Breast epithelium (tissue), 3 donors: ENCODE results near the gene PTGES.

Source experiments
- POLR2A ChIP-seq: fragments of 450-650 bp; IDR thresholded peaks from one replicate; pipeline ENCODE4 v1.6.1; 2016; ENCODE audit warnings: antibody characterized with exemption, mild to moderate bottlenecking, moderate library complexity
- POLR2AphosphoS5 ChIP-seq, 3 donors: sonication (generic); formaldehyde crosslinking; IDR thresholded peaks; one replicate each; pipeline ENCODE4 v1.6.1; 2017; ENCODE audit warnings: antibody characterized with exemption in 3 of 3
- TF ChIP-seq, protein P1 (sequence below), 3 donors: fragments of 450-650 bp; IDR thresholded peaks; one replicate each; pipeline ENCODE4 v1.5.1; 2016 to 2017; ENCODE audit warnings: antibody characterized with exemption in 3 of 3, mild to moderate bottlenecking in 3 of 3, moderate library complexity in 3 of 3

DNA sequence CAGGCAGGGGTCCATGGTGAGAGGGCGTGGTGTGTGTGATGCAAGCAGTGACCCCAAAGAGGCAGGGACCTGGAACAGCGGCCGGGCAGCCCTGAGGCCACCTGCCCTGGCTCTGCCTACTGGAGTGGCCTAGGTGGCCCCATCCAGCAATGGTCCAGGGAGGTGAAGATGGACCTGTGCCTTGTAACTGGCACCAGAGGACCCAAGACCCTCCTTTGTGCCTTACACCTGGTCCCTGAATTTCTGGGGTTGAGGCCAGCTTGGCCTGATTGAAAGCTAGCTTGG is 42.7 kb downstream of the PTGES start:
- no peak for TF ChIP-seq POLR2A
- TF ChIP-seq POLR2AphosphoS5 (IDR thresholded peaks at IDR 0.05): no peak
- TF ChIP-seq, protein P1, sequence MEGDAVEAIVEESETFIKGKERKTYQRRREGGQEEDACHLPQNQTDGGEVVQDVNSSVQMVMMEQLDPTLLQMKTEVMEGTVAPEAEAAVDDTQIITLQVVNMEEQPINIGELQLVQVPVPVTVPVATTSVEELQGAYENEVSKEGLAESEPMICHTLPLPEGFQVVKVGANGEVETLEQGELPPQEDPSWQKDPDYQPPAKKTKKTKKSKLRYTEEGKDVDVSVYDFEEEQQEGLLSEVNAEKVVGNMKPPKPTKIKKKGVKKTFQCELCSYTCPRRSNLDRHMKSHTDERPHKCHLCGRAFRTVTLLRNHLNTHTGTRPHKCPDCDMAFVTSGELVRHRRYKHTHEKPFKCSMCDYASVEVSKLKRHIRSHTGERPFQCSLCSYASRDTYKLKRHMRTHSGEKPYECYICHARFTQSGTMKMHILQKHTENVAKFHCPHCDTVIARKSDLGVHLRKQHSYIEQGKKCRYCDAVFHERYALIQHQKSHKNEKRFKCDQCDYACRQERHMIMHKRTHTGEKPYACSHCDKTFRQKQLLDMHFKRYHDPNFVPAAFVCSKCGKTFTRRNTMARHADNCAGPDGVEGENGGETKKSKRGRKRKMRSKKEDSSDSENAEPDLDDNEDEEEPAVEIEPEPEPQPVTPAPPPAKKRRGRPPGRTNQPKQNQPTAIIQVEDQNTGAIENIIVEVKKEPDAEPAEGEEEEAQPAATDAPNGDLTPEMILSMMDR (IDR thresholded peaks at IDR 0.05): no peak
